ENCODE results near the gene TTYH2. TPM values are rescaled to one million over a fixed set of nuclear protein-coding genes. Genes with fewer than 3 reads are reported as not detected.

Gene TTYH2
- total RNA-seq, 1 experiment from 2014 or later = 0.28 TPM

GRCh38 chr17:74210191-74211140 is 2.9 kb upstream of the TTYH2 start:
- H3K9me3 Mint-ChIP-seq (ENCODE audit: low read depth, unreplicated experiment) = no peaks in the 10 kb centered on the region
- intact Hi-C loops (cut with micrococcal nuclease; ENCODE audit: unreplicated experiment) = loop anchor here (5.0 kb wide), 1 partner anchor 72 kb away; no protein-coding TSS in a partner anchor
- peaks cover 17% of the 10 kb centered on the region for H3K4me1 Mint-ChIP-seq (ENCODE audit: low read depth, unreplicated experiment)
- peak overlapping the region; percentile 15 for H3K4me3 Mint-ChIP-seq (ENCODE audit: low read depth, unreplicated experiment)
- no TSS peak for BruUV-seq (replicated peaks)
- H3K27ac Mint-ChIP-seq (ENCODE audit: unreplicated experiment) = peak overlapping the region; percentile 80
- TF ChIP-seq, protein P1, sequence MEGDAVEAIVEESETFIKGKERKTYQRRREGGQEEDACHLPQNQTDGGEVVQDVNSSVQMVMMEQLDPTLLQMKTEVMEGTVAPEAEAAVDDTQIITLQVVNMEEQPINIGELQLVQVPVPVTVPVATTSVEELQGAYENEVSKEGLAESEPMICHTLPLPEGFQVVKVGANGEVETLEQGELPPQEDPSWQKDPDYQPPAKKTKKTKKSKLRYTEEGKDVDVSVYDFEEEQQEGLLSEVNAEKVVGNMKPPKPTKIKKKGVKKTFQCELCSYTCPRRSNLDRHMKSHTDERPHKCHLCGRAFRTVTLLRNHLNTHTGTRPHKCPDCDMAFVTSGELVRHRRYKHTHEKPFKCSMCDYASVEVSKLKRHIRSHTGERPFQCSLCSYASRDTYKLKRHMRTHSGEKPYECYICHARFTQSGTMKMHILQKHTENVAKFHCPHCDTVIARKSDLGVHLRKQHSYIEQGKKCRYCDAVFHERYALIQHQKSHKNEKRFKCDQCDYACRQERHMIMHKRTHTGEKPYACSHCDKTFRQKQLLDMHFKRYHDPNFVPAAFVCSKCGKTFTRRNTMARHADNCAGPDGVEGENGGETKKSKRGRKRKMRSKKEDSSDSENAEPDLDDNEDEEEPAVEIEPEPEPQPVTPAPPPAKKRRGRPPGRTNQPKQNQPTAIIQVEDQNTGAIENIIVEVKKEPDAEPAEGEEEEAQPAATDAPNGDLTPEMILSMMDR (IDR thresholded peaks at IDR 0.05; ENCODE audit: unreplicated experiment) = peak; percentile 85
- peaks cover 34% of the 10 kb centered on the region for H3K27me3 Mint-ChIP-seq (ENCODE audit: unreplicated experiment)
- CTCF ChIA-PET = interaction anchor here (0.8 kb wide), 1 partner anchor 86 kb away, joined by 3 read pairs; no protein-coding TSS in a partner anchor
- peaks cover 71% of the 10 kb centered on the region for H3K36me3 Mint-ChIP-seq (ENCODE audit: insufficient read depth, unreplicated experiment)
- peak; percentile 84 for DNase-seq

- BruUV-seq (replicated peaks) = no TSS peak
- peak overlapping the region; percentile 53 for H3K27ac Mint-ChIP-seq (ENCODE audit: unreplicated experiment)
- DNase-seq = no peak
- H3K4me1 Mint-ChIP-seq (ENCODE audit: low read depth, unreplicated experiment) = peaks cover 13% of the 10 kb centered on the region
- TF ChIP-seq, protein P1 (IDR thresholded peaks at IDR 0.05; ENCODE audit: unreplicated experiment) = no peak
- H3K9me3 Mint-ChIP-seq (ENCODE audit: low read depth, unreplicated experiment) = no peaks in the 10 kb centered on the region
- CTCF ChIA-PET = interaction anchor here (0.8 kb wide), 1 partner anchor 85 kb away, joined by 3 read pairs; no protein-coding TSS in a partner anchor
- H3K27me3 Mint-ChIP-seq (ENCODE audit: unreplicated experiment) = peaks cover 43% of the 10 kb centered on the region
- peaks cover 62% of the 10 kb centered on the region for H3K36me3 Mint-ChIP-seq (ENCODE audit: insufficient read depth, unreplicated experiment)
- intact Hi-C loops (cut with micrococcal nuclease; ENCODE audit: unreplicated experiment) = loop anchor here (5.0 kb wide), 1 partner anchor 71 kb away; no protein-coding TSS in a partner anchor
- no peak overlapping the region for H3K4me3 Mint-ChIP-seq (ENCODE audit: low read depth, unreplicated experiment)
Measured at GRCh38 chr17:74211141-74211911, 2.0 kb upstream of the TTYH2 start.

- peaks cover 57% of the 10 kb centered on the region for H3K36me3 Mint-ChIP-seq (ENCODE audit: insufficient read depth, unreplicated experiment)
- CTCF ChIA-PET = no interaction called here
- intact Hi-C loops (cut with micrococcal nuclease; ENCODE audit: unreplicated experiment) = loop anchor here (5.0 kb wide), 1 partner anchor 70 kb away; no protein-coding TSS in a partner anchor
- no peak for DNase-seq
- no peaks in the 10 kb centered on the region for H3K9me3 Mint-ChIP-seq (ENCODE audit: low read depth, unreplicated experiment)
- H3K27me3 Mint-ChIP-seq (ENCODE audit: unreplicated experiment) = peaks cover 48% of the 10 kb centered on the region
- TF ChIP-seq, protein P1 (IDR thresholded peaks at IDR 0.05; ENCODE audit: unreplicated experiment) = no peak
- no TSS peak for BruUV-seq (replicated peaks)
- H3K4me1 Mint-ChIP-seq (ENCODE audit: low read depth, unreplicated experiment) = peaks cover 8% of the 10 kb centered on the region
- peak overlapping the region; percentile 70 for H3K4me3 Mint-ChIP-seq (ENCODE audit: low read depth, unreplicated experiment)
- peak overlapping the region; percentile 53 for H3K27ac Mint-ChIP-seq (ENCODE audit: unreplicated experiment)
Measured at GRCh38 chr17:74211912-74212208, 1.5 kb upstream of the TTYH2 start.

- Mint-ChIP-seq H3K4me1 (ENCODE audit: low read depth, unreplicated experiment) (peaks cover 8% of the 10 kb centered on the region), H3K27me3 (ENCODE audit: unreplicated experiment) (peaks cover 53% of the 10 kb centered on the region), H3K9me3 (ENCODE audit: low read depth, unreplicated experiment) (no peaks in the 10 kb centered on the region), H3K27ac (ENCODE audit: unreplicated experiment) (peak overlapping the region; percentile 56), H3K4me3 (ENCODE audit: low read depth, unreplicated experiment) (peak overlapping the region; percentile 70), H3K36me3 (ENCODE audit: insufficient read depth, unreplicated experiment) (peaks cover 52% of the 10 kb centered on the region)
- no TSS peak for BruUV-seq (replicated peaks)
- TF ChIP-seq, protein P1 (IDR thresholded peaks at IDR 0.05; ENCODE audit: unreplicated experiment) = no peak
- intact Hi-C loops (cut with micrococcal nuclease; ENCODE audit: unreplicated experiment) = loop anchor here (5.0 kb wide), 1 partner anchor 70 kb away; no protein-coding TSS in a partner anchor
- DNase-seq = no peak
- CTCF ChIA-PET = interaction anchor here (1.1 to 1.4 kb wide), 2 partner anchors 13 to 84 kb away, joined by 3 to 7 read pairs; no protein-coding TSS in a partner anchor
Measured at GRCh38 chr17:74212209-74212912, 1.0 kb upstream of the TTYH2 start.
